GM19328 (cell line): Measurements from ENCODE around the gene ZBTB49.
"Not testable (repeated sequence)": the region's sequence is repeated elsewhere in the genome, so short reads cannot be mapped to it uniquely, and the experiment has no call there.

ENCODE experiments used
- ATAC-seq: cut with Tn5 transposase; IDR thresholded peaks from one replicate; pipeline ENCODE4 v1.9.1; 2021; ENCODE audit warnings: mild to moderate bottlenecking, moderate library complexity; ENCODE audit not compliant: unreplicated experiment

ZBTB49 gene

DNA sequence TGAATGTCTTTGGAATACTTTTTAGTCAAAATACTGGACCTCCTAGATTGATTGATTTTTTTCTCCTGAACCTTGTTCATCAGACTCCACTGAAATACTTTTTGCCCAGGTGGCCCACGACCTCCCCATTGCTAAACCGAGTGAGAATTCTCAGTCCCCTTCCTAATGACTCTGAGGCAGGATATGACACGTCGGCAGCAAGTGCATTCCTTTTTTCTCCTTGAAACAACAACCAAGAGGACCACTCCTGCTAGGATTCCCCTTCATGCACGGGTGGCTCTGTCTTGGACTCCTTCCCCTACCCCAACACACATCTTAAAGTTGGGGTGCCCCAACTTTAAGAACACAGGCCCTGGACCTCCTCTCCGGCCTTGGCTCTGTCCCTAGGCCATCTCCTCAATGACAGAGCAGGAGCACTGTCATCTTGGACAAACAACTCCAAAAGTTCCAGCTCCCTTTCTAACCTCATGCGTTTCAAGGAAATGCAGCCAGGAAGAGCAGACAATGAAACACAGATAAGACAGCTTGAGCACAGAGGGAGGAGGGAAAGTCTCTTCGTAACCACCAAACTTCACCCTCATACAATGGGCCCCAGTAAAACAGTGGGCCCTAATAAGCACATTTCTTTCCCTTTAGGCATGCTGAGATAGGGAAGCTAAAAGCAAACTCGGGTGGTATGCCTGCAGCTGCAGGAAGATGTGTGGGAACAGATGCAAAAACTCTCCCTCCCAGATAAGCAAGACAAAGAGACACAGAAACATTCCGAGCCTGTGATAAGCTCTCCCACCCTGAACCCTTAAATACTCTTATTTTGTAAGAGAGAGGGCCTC is 33.9 kb downstream of the ZBTB49 start:
- ATAC-seq, result no peak

DNA sequence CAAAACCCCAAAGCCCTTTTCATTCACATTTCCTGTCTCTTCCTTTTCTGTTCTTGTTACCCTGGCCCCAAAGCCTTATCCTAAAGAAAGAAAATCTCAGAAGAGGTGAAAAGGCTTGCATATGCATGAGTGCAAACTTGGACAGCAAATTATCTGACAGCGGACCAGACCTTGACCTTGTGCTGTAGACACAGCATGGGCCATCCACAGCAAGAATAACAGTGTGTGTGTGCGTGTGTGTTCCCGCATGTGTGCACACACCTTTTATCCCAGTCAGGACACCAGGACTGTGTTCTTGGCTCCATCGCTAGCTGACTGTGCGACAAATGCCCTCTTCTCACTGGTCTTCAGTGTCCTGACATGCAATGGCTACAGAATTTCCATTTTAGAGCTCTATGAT is 35.3 kb downstream of the ZBTB49 start:
- no peak for ATAC-seq

DNA sequence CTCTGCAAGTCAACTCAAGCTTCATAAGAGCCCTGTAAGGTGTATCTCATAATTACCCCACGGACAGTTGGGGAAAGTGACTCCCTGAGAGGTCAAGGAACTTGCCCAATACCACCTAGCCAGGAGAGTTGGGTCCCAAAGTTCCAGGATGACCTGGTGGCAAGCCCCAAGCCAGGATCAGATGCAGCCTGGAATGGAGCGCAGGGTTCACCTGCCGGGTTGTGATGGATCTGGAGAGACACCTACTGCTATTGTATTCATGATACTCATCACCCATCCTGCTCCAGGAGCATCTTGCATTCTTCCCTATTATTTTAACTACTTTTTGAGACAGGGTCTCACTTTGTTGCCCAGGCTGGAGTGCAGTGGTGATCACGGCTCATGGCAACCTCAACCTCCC is 36.1 kb downstream of the ZBTB49 start:
- ATAC-seq, result no peak

DNA sequence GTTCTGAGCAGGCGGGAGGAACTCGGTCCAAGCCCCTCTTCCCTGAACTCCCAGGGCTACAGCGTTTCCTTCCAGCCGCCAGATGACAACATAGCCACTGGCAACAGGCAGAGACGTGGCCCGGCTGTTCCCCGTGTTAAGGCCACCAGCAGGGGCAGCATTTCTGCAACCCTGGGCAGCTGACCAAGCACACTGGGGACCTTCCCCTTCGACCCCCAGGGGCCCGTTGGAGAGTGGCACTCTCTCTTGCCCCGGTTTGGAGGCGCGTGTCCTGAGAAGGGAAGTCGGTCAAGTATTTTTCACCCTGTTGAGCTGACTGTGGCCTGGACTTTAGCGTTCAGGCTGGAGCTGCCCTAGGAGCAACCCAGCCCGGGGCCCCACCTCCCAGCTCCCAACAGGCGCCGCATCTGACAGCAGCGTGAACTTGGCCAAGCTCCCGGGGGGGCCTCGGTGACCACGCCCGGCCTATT is 37.6 kb downstream of the ZBTB49 start:
- no peak for ATAC-seq

DNA sequence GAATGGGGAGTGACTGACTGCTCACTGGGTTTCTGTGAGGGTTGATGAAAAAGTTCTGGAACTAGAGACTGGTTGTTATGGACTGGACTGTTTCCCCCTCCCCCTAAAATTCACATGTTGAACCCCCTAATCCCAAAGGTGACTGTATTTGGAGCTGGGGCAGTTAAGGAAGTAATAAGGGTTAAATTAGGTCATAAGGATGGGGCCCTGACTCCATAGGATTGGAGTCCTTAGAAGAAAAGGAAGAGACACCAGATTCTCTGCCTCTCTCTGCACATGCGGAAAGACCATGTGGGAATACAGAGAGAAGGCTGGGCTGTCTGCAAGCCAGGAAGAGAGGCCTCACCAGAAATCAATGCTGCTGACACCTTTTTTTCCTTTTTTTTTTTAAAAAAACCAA is 38.2 kb downstream of the ZBTB49 start:
- no peak for ATAC-seq

DNA sequence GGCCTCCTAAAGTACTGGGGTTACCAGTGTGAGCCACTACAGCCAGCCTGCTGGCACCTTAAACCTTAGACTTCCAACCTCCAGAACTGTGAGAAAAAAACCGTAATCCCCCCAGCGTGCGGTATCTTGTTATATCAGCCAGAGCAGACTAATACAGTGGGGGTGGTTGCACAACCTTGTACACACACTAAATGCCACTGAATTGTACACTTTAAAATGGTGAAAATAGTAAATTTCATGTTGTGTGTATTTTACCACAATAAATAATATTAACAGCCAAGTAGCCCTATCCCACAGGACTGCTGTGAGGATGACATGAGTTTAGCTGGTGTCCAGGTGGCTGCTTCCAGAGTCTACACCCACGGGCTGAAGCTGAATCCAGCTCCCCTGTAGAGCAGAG is 38.8 kb downstream of the ZBTB49 start:
- no peak for ATAC-seq

DNA sequence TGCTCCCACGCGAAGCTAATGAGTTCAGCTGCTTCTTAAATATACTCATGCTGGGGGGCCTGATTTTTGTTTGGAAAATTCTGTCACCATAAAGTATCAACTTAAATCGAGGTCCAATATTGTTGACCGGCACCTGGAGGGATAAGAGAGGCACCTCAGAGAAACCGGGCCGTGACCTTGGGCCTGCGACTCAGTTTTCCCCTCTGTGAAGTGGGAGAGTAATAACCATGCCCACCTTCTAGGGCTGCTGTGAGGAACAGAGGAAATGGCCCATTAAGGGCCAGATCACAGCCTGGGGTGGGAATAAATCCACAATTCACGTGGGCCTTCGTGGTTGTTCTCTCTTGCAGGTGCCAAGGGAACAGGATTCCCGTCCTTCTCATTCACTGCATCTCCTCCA is 39.4 kb downstream of the ZBTB49 start:
- no peak for ATAC-seq

DNA sequence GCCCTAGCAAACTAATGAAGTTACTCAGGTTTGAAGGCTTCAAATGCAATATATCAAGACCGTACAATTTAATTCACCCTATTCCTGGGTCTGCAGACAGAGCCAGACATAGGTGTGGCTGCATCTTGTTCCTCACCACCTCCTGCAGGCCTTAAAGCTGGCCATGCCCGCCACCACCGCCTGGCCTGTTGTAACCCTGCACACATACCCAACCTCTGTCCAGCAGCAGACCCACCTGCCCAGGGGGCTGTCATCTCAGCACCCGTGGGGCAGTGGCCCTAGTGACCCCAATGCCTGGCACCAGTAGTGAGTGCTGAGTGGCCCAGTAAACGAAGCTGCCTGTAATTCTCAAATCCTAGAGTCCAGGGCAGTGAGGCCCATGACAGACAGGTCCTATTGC is 40.7 kb downstream of the ZBTB49 start:
- ATAC-seq, result no peak

DNA sequence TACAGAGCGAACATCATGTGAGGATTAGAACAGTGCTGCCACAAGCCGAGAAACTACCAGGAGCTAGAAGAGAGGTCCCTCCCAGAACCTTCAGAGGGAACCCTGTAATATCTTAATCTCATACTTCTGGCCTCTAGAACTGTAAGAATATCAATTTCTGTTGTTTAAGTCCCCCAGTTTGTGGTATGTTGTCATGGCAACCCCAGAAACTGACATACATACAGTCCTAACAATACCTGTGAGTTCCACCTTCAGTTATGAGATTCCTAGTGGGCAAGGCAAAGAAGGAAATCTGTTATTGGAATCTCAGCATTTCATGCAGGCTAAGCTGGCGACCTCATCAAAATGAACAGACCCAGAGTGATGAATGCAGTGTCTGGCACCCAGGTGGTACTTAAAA is 42.5 kb downstream of the ZBTB49 start:
- ATAC-seq, result no peak

DNA sequence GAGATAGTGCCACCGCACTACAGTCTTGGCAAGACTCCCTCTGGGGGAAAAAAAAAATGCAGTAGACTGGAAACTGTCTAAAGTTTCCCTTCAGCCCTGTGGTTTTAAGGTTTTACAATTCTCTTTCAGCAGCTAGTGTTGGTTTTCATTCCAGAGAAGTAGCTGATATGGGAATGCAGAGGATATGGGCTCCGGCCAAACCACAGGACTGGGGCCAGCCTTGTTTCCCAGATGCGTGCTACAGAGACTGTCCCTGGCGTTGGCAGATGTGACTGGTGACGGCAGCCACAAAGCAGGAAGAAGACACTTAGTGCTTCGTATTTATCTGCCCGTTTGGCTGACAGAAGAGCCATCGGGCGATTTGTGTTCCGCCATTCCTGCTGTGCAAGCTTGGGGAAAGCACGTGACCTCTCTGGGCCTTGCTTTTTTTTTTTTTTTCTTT is 43.2 kb downstream of the ZBTB49 start:
- ATAC-seq, result no peak

DNA sequence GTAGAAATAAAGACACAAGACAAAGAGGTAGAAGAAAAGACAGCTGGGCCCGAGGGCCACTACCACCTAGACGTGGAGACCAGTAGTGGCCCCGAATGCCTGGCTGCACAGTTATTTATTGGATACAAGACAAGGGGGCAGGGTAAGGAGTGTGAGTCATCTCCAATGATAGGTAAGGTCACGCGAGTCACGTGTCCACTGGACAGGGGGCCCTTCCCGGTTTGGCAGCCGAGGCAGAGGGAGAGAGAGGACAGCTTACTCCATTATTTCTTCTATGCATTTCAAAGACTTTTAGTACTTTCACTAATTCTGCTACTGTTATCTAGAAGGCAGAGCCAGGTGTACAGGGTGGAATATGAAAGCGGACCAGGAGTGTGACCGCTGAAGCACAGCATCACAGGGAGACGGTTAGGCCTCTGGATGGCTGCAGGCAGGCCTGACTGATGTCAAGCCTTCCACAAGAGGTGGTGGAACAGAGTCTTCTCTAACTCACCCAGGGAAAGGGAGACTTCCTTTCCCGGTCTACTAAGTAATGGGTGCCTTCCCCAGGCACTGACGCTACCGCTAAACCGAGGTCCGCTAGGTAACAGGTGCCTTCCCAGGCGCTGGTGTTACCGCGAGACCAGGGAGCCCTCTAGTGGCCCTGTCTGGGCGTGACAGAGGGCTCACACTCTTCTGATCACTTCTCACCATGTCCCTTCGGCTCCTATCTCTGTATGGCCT is 44.9 kb downstream of the ZBTB49 start:
- ATAC-seq, result no peak

DNA sequence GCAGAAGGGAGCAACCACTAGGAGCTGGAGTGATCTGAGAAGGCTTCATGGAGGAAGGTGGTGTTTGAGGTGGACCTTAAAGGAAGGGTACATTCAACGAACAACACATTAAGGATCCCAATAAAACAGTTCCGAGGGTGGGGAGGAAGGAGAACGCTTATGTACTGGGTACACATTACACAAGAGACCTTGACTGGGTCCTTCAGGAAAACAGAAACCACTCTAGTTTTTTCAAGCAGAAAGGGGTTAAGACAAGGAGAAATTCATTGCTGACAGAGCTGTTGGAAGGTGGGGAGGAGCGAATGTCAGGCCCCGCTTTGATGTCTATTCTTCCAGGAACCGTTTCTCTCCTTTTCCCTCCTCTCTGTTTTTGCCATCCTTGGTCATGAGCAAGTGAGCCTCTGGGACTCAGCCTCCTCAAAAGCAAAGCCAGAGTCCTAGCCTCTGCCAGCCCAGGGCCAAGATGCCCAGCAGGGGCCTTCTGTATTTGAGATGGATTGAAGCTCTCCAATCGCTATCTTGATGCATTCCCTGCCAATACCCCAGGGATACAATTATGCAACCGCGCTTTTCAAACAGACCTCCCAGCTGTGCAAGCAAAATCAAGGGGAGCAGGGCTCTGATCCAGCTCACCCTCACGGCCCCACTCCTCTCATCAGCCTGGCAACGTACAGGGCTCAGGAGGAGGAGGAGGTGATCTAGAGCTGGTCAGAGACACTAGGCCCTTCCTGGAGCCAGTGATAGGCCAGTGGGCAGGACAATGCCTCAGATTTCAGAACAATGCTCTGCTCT is 48.4 kb downstream of the ZBTB49 start:
- ATAC-seq, result no peak

DNA sequence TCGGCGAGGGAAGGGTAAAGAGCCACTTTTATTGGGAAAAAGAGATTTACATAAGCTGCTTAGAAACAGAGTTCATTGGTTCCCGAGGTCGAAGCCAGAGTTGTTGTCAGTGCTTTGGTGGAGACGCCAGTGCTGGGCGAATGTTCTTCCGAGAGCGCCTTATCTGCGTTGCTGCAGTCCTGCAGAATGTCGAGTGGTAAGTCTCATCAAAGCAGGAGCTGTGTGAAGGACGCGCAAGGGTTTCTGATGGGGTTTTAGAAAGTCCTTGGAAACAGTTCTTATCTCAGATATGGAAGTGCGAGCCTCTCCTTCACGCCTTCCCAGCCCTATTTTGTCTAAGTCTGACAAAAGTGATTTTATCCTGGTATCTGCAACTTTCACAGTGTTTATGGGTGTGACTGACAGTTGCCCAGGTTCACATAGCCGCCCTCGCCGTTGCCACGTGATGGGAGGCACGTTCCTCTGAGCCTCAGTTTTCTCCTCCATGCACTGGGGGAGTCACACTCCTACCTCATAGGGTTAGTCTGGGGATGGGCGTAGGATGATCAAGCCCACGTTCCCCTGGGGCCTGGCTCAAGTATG is 49.5 kb downstream of the ZBTB49 start:
- ATAC-seq, result no peak

DNA sequence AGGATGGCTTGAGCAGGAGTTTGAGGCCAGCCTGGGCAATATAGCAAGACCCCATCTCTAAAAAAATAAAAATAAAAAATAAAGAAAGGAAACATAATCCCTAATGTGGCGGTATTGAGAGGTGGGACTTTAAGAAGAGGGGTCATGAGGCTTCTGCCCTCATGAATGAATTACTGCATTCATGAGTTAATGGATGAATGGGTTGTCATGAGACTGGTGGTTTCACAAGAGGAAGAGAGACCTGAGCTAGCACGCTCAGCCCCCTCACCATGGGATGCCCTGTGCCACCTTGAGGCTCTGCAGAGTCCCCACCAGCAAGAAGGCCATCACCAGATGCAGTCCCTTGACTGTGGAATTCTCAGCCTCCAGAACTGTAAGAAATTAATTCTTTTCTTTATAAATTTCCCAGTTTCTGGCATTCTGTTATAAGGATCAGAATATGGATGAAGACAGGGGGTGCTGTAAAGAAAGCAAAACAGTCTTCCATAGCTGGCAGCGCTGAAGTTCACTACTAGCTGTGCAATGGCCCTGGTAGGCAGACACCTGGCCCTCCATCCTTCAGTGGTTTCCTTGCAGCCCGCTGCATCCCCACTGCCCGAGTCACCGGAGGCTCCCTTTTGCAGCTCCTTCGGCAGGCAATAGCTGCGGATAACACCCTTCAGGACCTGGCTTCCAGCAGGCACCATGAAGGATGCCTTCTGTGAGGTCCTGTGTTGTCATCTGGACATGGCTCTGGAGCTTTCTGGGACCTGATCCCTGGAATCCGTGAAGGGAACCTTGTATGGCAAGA is 52.0 kb downstream of the ZBTB49 start:
- ATAC-seq, result no peak

DNA sequence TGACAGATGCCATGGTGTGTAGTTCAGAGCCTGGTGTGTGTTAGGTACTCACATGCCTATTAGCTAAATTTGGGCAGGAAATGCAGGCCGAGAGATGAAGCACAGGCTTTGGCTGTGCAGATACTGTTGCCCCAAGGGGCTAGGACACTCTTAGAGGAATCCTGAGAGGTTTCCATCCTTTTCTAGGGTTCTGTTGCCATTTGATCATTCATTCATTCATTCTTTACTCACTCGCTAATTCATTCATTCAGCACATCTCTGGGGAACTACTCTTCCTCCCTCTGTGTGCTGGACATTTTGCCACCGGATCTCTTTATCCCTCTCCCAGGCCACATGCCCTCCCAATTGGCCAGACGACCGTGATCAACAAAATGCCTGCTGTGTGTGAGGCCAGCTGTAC is 53.0 kb downstream of the ZBTB49 start:
- ATAC-seq, result no peak

DNA sequence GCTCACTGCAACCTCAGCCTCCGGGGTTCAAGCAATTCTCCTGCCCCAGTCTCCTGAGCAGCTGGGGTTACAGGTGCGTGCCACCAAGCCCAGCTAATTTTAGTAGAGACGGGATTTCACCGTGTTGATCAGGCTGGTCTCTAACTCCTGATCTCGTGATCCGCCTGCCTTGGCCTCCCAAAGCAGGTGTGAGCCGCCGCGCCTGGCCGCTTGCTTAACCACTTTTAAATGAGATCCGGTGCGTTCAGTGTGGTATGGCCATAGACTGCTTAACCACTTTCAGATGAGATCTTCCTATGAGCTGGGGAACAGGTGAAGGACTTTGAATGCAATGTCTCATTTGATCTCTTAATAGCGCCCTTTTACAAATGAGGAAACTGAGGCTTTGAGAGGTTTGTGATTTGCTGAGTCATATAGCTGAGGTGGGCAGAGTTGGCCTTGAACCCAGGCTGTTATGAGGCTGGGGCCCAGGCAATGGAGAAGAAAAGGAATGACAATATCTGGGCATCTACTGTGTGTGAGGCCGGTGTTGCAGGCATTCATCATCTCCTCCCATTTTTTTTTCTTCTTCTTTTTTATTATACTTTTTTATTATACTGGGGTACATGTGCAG is 55.0 kb downstream of the ZBTB49 start:
- ATAC-seq, result peak; percentile 92

DNA sequence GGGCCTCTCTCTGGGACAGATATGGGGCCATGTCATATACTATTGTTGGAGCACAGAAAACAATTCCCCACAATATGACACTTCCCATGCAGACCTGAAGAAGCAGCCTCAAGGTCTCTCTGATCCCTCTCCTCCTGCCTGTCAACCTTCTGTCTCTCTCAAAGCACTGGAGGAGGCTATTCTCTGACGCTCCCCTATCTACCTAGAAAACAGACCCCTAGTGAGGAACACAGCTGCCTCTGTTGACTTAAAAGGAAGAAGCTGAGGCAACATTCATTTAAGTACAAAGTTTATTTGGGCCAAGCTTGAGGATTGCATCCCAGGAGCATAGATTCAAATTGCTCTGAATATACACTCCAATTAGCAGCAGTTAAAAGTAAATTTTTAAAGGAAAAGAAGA is 57.5 kb downstream of the ZBTB49 start:
- ATAC-seq, result no peak

DNA sequence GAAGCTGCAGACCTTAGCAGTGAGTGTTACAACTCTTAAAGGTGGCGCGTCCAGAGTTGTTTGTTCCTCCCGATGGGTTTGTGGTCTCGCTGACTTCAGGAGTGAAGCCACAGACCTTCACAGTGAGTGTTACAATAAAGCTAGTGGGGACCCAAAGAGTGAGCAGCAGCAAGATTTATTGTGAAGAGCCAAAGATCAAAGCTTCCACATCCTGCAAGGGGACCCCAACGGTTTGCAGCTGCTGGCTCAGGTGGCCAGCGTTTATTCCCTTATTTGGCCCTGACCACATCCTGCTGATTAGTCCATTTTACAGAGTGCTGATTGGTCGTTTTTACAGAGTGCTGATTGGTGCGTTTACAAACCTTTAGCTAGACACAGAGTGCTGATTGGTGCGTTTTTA is 58.5 kb downstream of the ZBTB49 start:
- not testable (repeated sequence) for ATAC-seq

DNA sequence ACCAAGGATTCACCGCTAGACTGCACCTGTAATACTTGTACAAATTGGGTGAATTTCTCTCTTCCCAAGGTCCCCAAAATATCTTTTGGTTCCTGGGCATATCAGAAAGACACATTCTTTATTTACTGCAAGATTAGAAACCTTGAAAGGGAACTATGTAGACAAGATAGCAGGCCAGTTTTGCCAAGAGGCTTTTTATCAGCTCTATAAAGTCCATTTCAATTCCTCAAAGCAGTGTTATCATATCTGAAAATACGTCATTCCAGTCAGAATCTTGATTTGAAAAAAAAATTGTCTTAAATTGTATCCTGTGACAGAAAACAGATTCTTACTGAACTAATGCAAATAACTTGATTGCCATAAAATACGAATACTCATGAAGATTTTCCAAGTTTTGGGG is 59.8 kb downstream of the ZBTB49 start:
- ATAC-seq, result no peak

DNA sequence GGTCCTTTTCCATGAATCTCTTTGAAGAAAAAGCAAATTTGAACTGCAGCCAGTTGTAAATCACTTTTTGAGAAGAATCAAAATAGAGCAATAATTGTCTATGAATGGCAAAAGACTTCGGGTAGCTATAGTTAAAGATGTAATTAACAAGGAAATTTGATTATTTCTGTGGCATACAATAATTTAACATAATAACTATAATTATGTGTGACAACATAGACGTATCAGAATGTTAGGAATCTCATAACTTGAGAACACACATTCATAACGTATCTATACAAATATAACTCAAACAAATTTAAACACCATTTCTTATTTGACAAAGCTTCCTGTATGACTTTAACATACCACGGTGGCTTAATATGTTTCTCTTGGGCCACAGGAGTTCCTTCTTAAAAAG is 60.9 kb downstream of the ZBTB49 start:
- ATAC-seq, result no peak
